Stimulated activated CD8-positive, alpha-beta memory T cell treated with anti-CD3 and anti-CD28 coated beads, Interleukin-4, amount 100 ng/mL, for 1 hour (primary cell): ENCODE results near the gene IFFO2.
A peak's percentile ranks its signal among the peaks of the same experiment; 100 is the strongest.
"Not testable (repeated sequence)": the region's sequence is repeated elsewhere in the genome, so short reads cannot be mapped to it uniquely, and the experiment has no call there.

Experiments used
- DNase-seq, 2 donors: peaks; one replicate each; pipeline ENCODE4 v3.0.0-alpha.2; 2020; ENCODE audit warnings: low read depth in 2 of 2, low spot score in 1 of 2

IFFO2 gene

GRCh38 chr1:18900303-18900841 lies 56.1 kb downstream of the IFFO2 start:
- DNase-seq: no peak

- no peak for DNase-seq
Measured at GRCh38 chr1:18899363-18900049, 57.0 kb downstream of the IFFO2 start.

GRCh38 chr1:18898567-18898966 lies 57.9 kb downstream of the IFFO2 start:
- DNase-seq: no peak

- no peak for DNase-seq
Measured at GRCh38 chr1:18895317-18895716, 61.2 kb downstream of the IFFO2 start.

- no peak for DNase-seq
Measured at GRCh38 chr1:18893120-18893519, 63.4 kb downstream of the IFFO2 start.

GRCh38 chr1:18891858-18892257 lies 64.6 kb downstream of the IFFO2 start:
- DNase-seq: not testable (repeated sequence)

GRCh38 chr1:18891426-18891780 lies 65.1 kb downstream of the IFFO2 start:
- DNase-seq: no peak

- DNase-seq: no peak
Measured at GRCh38 chr1:18890706-18891425, 65.6 kb downstream of the IFFO2 start.

- no peak for DNase-seq
Measured at GRCh38 chr1:18886003-18886335, 70.5 kb downstream of the IFFO2 start.

GRCh38 chr1:18885311-18886002 lies 71.0 kb downstream of the IFFO2 start:
- no peak for DNase-seq

GRCh38 chr1:18884727-18885126 lies 71.7 kb downstream of the IFFO2 start:
- no peak for DNase-seq

GRCh38 chr1:18884419-18884717 lies 72.1 kb downstream of the IFFO2 start:
- no peak for DNase-seq

- peak; percentile 35 to 49 for DNase-seq
Measured at GRCh38 chr1:18883636-18884418, 72.6 kb downstream of the IFFO2 start.

GRCh38 chr1:18883079-18883478 lies 73.4 kb downstream of the IFFO2 start:
- DNase-seq: no peak

- no peak for DNase-seq
Measured at GRCh38 chr1:18882486-18882885, 74.0 kb downstream of the IFFO2 start.

GRCh38 chr1:18881642-18882431 lies 74.6 kb downstream of the IFFO2 start:
- no peak for DNase-seq

- no peak for DNase-seq
Measured at GRCh38 chr1:18881164-18881563, 75.3 kb downstream of the IFFO2 start.

GRCh38 chr1:18880585-18880984 lies 75.9 kb downstream of the IFFO2 start:
- DNase-seq: no peak

GRCh38 chr1:18879791-18880309 lies 76.6 kb downstream of the IFFO2 start:
- DNase-seq: no peak

GRCh38 chr1:18879215-18879790 lies 77.2 kb downstream of the IFFO2 start:
- DNase-seq: no peak
